ENCODE results near the gene ECI1.

The ECI1 gene

DNA sequence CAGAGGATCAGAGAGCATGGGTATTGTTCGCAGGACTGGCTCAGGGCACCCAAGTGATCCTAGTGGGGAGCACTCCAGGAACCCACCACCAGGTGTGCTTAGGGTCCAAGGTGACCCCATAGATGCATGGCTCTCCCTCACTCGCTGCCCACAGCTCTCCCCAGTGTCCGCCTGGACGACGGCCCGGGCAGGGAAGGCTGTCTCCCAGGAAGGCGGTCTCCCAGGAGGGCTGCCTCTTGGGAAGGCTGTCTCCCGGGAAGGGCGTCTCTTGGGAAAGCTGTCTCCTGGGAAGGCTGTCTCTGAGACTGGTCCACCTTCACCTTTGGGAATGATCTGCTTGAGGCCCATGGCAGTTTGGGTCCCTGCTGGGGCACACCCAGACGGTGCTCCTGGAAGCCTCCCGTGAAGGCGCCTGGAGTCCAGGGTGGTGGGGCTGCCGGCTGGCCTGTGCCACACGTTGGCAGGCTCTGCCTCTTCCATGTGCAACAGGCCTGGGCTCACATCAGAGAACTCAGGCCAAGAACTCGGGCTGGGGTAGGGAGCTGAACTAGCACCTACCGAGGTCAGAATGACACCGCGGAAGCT, 5.0 kb downstream of the ECI1 start:
- Histone ChIP-seq H3K9ac (no peak overlapping the region), H3K27me3 (ENCODE audit: control insufficient read depth, insufficient read depth, low read length) (no peaks in the 10 kb centered on the region), H3K79me2 (no peaks in the 10 kb centered on the region), H3K4me1 (no peaks in the 10 kb centered on the region), H3K36me3 (ENCODE audit: control insufficient read depth, insufficient read depth, low read length) (no peaks in the 10 kb centered on the region), H2AFZ (no peak overlapping the region), H3K27ac (no peak overlapping the region), H3K4me2 (ENCODE audit: low read length) (no peak overlapping the region), H3K4me3 (ENCODE audit: low read depth, low read length) (no peak overlapping the region), H3K9me3 (ENCODE audit: control insufficient read depth, low read length) (no peaks in the 10 kb centered on the region)
- TF ChIP-seq, protein P1, sequence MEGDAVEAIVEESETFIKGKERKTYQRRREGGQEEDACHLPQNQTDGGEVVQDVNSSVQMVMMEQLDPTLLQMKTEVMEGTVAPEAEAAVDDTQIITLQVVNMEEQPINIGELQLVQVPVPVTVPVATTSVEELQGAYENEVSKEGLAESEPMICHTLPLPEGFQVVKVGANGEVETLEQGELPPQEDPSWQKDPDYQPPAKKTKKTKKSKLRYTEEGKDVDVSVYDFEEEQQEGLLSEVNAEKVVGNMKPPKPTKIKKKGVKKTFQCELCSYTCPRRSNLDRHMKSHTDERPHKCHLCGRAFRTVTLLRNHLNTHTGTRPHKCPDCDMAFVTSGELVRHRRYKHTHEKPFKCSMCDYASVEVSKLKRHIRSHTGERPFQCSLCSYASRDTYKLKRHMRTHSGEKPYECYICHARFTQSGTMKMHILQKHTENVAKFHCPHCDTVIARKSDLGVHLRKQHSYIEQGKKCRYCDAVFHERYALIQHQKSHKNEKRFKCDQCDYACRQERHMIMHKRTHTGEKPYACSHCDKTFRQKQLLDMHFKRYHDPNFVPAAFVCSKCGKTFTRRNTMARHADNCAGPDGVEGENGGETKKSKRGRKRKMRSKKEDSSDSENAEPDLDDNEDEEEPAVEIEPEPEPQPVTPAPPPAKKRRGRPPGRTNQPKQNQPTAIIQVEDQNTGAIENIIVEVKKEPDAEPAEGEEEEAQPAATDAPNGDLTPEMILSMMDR (IDR thresholded peaks at IDR 0.05): no peak

DNA sequence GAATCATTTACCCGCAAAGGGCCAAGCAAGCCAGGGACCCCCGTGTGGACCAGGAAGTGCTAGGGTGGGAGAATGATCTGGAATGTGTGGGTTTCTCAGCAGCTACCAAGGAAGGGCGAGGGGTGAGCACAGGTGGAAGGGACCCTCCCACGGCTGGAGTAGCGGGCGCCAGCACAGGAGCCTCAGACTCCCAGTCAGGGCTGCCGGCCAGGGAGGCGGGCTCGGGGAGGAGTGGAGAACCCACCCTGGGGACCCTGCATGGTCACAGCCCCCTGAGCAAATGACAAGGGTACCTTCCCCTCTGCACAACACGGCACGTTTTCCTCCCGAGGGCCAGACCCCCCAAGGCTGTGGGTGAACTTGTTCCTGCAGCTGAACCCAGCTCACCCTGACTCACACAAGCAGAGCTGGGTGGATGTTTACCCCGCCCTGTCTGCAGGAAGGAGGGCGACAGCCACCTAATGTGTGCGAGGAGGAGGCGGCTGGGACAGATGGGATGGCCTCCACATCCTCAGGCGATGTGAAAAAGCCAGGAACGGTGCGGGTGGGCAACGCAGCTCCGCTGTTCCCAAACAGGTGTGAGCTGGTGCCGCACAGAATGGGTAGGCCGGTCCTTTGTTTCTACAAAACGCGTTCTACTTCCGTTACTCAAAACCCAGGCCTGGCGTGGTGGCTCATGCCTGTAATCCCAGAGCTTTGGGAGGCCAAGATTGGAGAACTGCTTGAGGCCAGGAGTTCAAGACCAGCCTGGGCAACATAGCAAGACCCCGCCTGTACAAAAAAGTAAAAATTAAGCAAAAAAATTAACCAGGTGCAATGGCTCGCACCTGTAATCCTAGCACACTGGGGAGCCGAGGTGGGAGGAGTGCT, 6.2 kb downstream of the ECI1 start:
- no peak overlapping the region for H3K27ac ChIP-seq
- no peaks in the 10 kb centered on the region for H3K27me3 ChIP-seq (ENCODE audit: control insufficient read depth, insufficient read depth, low read length)
- no peak overlapping the region for H3K9ac ChIP-seq
- TF ChIP-seq, protein P1 (IDR thresholded peaks at IDR 0.05): no peak
- no peak overlapping the region for H3K4me2 ChIP-seq (ENCODE audit: low read length)
- H3K4me3 ChIP-seq (ENCODE audit: low read depth, low read length): no peak overlapping the region
- no peaks in the 10 kb centered on the region for H3K9me3 ChIP-seq (ENCODE audit: control insufficient read depth, low read length)
- H3K4me1 ChIP-seq: no peaks in the 10 kb centered on the region
- H2AFZ ChIP-seq: no peak overlapping the region
- no peaks in the 10 kb centered on the region for H3K36me3 ChIP-seq (ENCODE audit: control insufficient read depth, insufficient read depth, low read length)
- H3K79me2 ChIP-seq: no peaks in the 10 kb centered on the region

DNA sequence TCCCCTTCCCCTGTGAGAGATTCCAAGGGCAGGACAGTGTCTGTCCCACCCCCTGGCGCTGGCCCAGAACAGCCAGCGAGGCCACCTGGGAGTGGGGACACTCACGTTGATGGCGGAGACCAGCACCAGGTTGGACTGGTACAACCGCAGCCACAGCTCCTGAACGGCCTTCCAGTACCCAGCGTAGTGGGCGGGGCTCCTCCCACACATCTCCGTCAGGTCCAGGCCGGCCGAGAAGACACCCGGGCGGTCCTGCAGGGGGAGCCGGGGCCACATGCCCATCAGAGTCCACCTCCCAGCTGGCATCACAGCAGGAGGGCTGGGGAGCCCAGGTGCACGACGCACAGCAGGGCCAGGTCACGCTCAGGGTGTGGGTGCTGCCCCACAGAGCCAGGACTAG, 7.1 kb downstream of the ECI1 start:
- TF ChIP-seq, protein P1 (IDR thresholded peaks at IDR 0.05): no peak
- H3K4me3 ChIP-seq (ENCODE audit: low read depth, low read length): no peak overlapping the region
- H2AFZ ChIP-seq: no peak overlapping the region

DNA sequence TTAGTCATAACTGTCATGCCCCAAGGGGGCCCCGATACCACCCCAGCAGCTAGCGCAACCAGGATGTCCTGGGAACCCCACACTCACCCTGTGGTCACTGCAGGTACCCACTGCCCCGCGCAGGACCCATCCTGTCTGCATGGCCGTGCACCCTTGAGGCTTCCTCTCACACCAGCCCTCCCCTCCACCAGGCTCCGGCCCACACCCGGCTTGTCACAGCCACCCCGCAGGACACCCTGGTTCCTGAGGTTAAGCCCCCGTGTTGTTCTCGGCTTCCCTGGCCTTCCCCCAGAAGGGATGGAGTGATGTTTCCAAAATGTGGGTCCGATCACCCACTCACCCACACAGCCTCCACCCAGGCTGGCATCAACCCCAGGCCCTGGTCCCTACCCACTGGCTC, 7.6 kb downstream of the ECI1 start:
- H3K4me1 ChIP-seq: no peaks in the 10 kb centered on the region
- H3K27ac ChIP-seq: no peak overlapping the region
- H3K9me3 ChIP-seq (ENCODE audit: control insufficient read depth, low read length): no peaks in the 10 kb centered on the region
- no peak overlapping the region for H3K4me2 ChIP-seq (ENCODE audit: low read length)
- TF ChIP-seq, protein P1 (IDR thresholded peaks at IDR 0.05): no peak
- no peaks in the 10 kb centered on the region for H3K79me2 ChIP-seq
- no peak overlapping the region for H3K4me3 ChIP-seq (ENCODE audit: low read depth, low read length)
- no peaks in the 10 kb centered on the region for H3K27me3 ChIP-seq (ENCODE audit: control insufficient read depth, insufficient read depth, low read length)
- no peak overlapping the region for H2AFZ ChIP-seq
- no peaks in the 10 kb centered on the region for H3K36me3 ChIP-seq (ENCODE audit: control insufficient read depth, insufficient read depth, low read length)
- no peak overlapping the region for H3K9ac ChIP-seq

More for the DNA sequence above, 7.1 kb downstream of the ECI1 start:
- Histone ChIP-seq H3K9me3 (ENCODE audit: control insufficient read depth, low read length) (no peaks in the 10 kb centered on the region), H3K4me2 (ENCODE audit: low read length) (no peak overlapping the region), H3K9ac (no peak overlapping the region), H3K36me3 (ENCODE audit: control insufficient read depth, insufficient read depth, low read length) (no peaks in the 10 kb centered on the region), H3K4me1 (no peaks in the 10 kb centered on the region), H3K79me2 (no peaks in the 10 kb centered on the region), H3K27ac (no peak overlapping the region), H3K27me3 (ENCODE audit: control insufficient read depth, insufficient read depth, low read length) (no peaks in the 10 kb centered on the region)
